Karpas-422 (cell line): ENCODE measurements around the gene PDK4. TPM values are rescaled to one million over a fixed set of nuclear protein-coding genes. Genes with fewer than 3 reads are reported as not detected.

Experiments
- DNase-seq: peaks from one replicate; pipeline ENCODE4 v3.0.0-alpha.2; 2015
- H2AFZ ChIP-seq: fragments of 200-600 bp; sonication (generic); 2 replicates; pipeline ENCODE4 v1.6.1; 2014; ENCODE audit warnings: antibody characterized with exemption, low read length, mixed read lengths
- H3K27ac ChIP-seq: fragments of 200-600 bp; sonication (generic); 2 replicates; pipeline ENCODE4 v1.5.1; 2014; ENCODE audit warnings: mild to moderate bottlenecking, low read length, moderate library complexity
- H3K27me3 ChIP-seq: fragments of 200-600 bp; sonication (generic); 2 replicates; pipeline ENCODE4 v1.6.1; 2014; ENCODE audit warnings: low read length, mixed read lengths
- H3K36me3 ChIP-seq: fragments of 200-600 bp; sonication (generic); 2 replicates; pipeline ENCODE4 v1.6.1; 2014; ENCODE audit warnings: low read length, mixed read lengths; ENCODE audit not compliant: insufficient read depth
- H3K4me1 ChIP-seq: fragments of 200-600 bp; sonication (generic); 2 replicates; pipeline ENCODE4 v1.6.1; 2014; ENCODE audit warnings: mild to moderate bottlenecking, low read length, mixed read lengths
- H3K4me2 ChIP-seq: fragments of 200-600 bp; sonication (generic); 2 replicates; pipeline ENCODE4 v1.6.1; 2014; ENCODE audit warnings: low read length, low read depth, mild to moderate bottlenecking; ENCODE audit not compliant: poor library complexity, severe bottlenecking
- H3K4me3 ChIP-seq: fragments of 200-600 bp; sonication (generic); 2 replicates; pipeline ENCODE4 v1.5.1; 2014; ENCODE audit warnings: mild to moderate bottlenecking, antibody characterized with exemption, low read length, mixed read lengths
- H3K79me2 ChIP-seq: fragments of 200-600 bp; sonication (generic); 2 replicates; pipeline ENCODE4 v1.6.1; 2014; ENCODE audit warnings: mild to moderate bottlenecking, low read length, mixed read lengths
- H3K9ac ChIP-seq: fragments of 200-600 bp; sonication (generic); 2 replicates; pipeline ENCODE4 v1.6.0; 2014; ENCODE audit warnings: low read length
- H3K9me2 ChIP-seq: fragments of 200-600 bp; sonication (generic), shearing (Covaris generic); replicated peaks from 2 replicates; pipeline ENCODE4 v1.6.0; 2014; ENCODE audit warnings: mild to moderate bottlenecking, low read length, moderate library complexity; ENCODE audit not compliant: insufficient read depth
- H3K9me3 ChIP-seq: fragments of 300-700, 200-600 bp; sonication (generic); 2 replicates; pipeline ENCODE4 v1.6.1; 2014; ENCODE audit warnings: low read length, mixed read lengths
- H4K20me1 ChIP-seq: fragments of 200-600 bp; sonication (generic); 2 replicates; pipeline ENCODE4 v1.6.1; 2014; ENCODE audit warnings: mild to moderate bottlenecking, antibody characterized with exemption, low read length, low read depth; ENCODE audit not compliant: insufficient read depth
- total RNA-seq: library from RNA; depleted of rRNA; stranded (reverse); fragments of >200 nt; shearing (Covaris generic); gene quantifications from 2 replicates; pipeline ENCODE4 v1.2.3, GENCODE V29; 2014; ENCODE audit warnings: low replicate concordance; rRNA removed

Gene PDK4
- total RNA-seq, 1 experiment from 2014 or later = not detected

DNA sequence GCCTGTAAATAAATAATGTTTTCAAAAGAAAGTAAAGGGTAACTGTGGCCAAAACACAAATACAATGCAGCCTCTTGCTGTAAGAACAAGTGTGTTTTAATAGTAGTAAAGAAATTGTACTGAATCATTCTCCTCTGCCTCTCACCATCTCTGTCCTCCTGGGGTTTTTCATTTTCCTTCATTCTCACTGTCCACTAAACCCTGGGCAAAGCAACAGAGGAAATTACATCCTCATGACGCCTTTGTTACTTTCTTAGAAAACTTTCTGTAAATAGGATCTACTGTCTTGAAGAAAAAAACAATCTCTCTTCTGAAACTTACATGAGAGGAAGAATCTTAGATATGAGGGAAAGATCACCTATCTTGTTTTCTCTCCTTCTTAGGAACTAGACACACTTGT is 56.0 kb downstream of the PDK4 start:
- no peak overlapping the region for H3K9ac ChIP-seq
- no peaks in the 10 kb centered on the region for H3K36me3 ChIP-seq
- no peak overlapping the region for H3K4me3 ChIP-seq
- H3K27me3 ChIP-seq = no peaks in the 10 kb centered on the region
- H2AFZ ChIP-seq = no peak overlapping the region
- H3K27ac ChIP-seq = no peak overlapping the region
- H3K9me2 ChIP-seq = no peaks in the 10 kb centered on the region
- H4K20me1 ChIP-seq = no peaks in the 10 kb centered on the region
- no peaks in the 10 kb centered on the region for H3K79me2 ChIP-seq
- no peak for DNase-seq
- H3K4me2 ChIP-seq = no peak overlapping the region
- H3K9me3 ChIP-seq = no peaks in the 10 kb centered on the region
- no peaks in the 10 kb centered on the region for H3K4me1 ChIP-seq

DNA sequence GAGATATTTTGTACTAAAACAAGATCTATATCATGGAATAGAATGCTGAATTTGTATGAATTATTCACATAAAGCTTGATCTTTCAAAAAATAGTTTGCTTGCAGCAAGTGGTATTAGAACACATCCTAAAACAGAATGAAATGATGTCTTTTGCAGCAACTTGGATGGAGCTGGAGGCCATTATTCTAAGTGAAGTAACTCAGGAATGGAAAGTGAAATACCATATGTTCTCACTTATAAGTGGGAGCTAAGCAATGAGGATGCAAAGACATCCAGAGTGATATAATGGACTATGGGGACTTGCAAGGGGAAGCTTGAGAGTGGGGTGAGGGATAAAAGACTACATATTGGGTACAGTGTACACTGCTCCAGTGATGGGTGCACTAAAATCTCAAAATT is 56.9 kb downstream of the PDK4 start:
- Histone ChIP-seq H3K27me3 (no peaks in the 10 kb centered on the region), H3K9me3 (no peaks in the 10 kb centered on the region), H3K9me2 (no peaks in the 10 kb centered on the region), H3K4me2 (no peak overlapping the region), H3K4me1 (no peaks in the 10 kb centered on the region), H4K20me1 (no peaks in the 10 kb centered on the region), H3K79me2 (no peaks in the 10 kb centered on the region), H3K4me3 (no peak overlapping the region), H2AFZ (no peak overlapping the region), H3K36me3 (no peaks in the 10 kb centered on the region), H3K9ac (no peak overlapping the region), H3K27ac (no peak overlapping the region)
- no peak for DNase-seq

DNA sequence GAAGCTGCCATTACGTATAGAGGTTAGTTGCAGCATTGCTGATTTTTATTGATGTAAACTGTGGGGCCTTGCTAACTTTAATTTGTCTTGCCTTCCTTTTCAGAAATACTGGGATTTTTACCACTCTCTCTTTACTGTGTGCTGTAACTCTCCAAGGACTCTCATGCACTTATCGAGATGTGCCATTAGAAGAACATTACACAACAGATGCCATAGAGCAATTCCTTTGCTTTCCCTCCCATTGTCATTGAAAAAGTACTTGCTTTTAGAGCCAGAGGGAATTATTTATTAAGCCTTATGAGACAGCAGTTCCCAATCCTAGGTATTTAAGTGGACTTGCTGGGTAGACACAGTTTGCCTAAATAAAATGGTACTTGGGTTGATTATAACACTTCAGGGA is 58.8 kb downstream of the PDK4 start:
- H3K27me3 ChIP-seq = no peaks in the 10 kb centered on the region
- H3K9me2 ChIP-seq = no peaks in the 10 kb centered on the region
- H3K9me3 ChIP-seq = no peaks in the 10 kb centered on the region
- no peaks in the 10 kb centered on the region for H3K36me3 ChIP-seq
- H3K79me2 ChIP-seq = no peaks in the 10 kb centered on the region
- H3K27ac ChIP-seq = no peak overlapping the region
- H4K20me1 ChIP-seq = no peaks in the 10 kb centered on the region
- no peaks in the 10 kb centered on the region for H3K4me1 ChIP-seq
- H2AFZ ChIP-seq = no peak overlapping the region
- no peak overlapping the region for H3K4me3 ChIP-seq
- DNase-seq = no peak
- H3K4me2 ChIP-seq = no peak overlapping the region
- no peak overlapping the region for H3K9ac ChIP-seq

DNA sequence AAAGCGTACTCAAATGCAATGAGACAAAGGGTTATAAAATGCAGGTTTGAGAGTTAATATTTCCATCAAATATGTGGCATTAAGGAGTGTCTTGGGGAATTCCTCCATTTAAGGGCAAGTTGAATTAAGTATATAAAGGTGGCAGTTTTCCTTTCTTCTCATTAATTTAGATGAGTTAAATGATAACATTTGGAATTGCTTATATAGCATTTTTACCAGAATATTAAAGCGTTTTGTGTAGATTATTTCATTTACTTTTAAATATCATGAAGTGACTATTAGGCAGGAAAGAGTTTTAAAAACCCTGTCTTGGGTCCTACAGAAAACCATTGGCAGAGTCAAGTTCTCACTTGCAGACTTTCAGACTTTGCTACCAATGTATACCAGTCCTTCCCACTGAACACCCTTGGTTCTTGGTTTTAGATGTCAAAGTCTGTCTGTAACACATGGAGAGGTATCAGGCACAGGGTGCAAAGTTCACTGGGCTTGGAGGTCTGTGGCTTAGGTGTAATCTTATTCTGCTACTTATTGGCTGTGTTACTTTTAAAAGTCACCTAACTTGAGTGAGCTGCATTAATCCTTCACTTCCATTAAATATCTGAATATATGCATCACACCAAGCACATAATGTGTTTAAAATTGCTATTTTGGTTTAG is 59.5 kb downstream of the PDK4 start:
- no peaks in the 10 kb centered on the region for H4K20me1 ChIP-seq
- H3K4me3 ChIP-seq = no peak overlapping the region
- H3K9ac ChIP-seq = no peak overlapping the region
- H2AFZ ChIP-seq = no peak overlapping the region
- H3K79me2 ChIP-seq = no peaks in the 10 kb centered on the region
- no peaks in the 10 kb centered on the region for H3K9me3 ChIP-seq
- H3K4me1 ChIP-seq = no peaks in the 10 kb centered on the region
- H3K36me3 ChIP-seq = no peaks in the 10 kb centered on the region
- no peaks in the 10 kb centered on the region for H3K9me2 ChIP-seq
- H3K27me3 ChIP-seq = no peaks in the 10 kb centered on the region
- no peak overlapping the region for H3K4me2 ChIP-seq
- H3K27ac ChIP-seq = no peak overlapping the region
- DNase-seq = no peak

DNA sequence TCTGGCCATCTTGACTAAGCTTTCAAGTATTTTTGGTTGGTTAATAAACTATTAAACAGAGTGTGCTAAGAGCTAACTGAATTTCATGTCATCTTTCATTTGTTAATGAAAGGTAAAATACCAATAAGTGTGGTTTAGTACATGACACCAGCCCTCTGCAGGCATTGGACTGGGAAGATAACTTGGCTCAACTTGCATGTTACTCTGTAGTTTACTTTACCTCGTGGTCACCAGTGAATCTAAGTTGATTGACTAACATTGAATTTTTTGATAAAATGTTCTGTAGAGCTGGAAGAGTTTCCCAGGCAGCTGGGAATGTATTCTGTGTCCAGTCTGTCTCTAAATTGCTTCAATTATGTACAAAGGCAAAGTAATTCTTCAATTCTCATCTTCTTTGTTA is 60.7 kb downstream of the PDK4 start:
- Histone ChIP-seq H3K9me2 (no peaks in the 10 kb centered on the region), H3K4me2 (no peak overlapping the region), H3K27me3 (no peaks in the 10 kb centered on the region), H3K27ac (no peak overlapping the region), H2AFZ (no peak overlapping the region), H3K9ac (no peak overlapping the region), H4K20me1 (no peaks in the 10 kb centered on the region), H3K36me3 (no peaks in the 10 kb centered on the region), H3K9me3 (no peaks in the 10 kb centered on the region), H3K79me2 (no peaks in the 10 kb centered on the region), H3K4me3 (no peak overlapping the region), H3K4me1 (no peaks in the 10 kb centered on the region)
- no peak for DNase-seq

DNA sequence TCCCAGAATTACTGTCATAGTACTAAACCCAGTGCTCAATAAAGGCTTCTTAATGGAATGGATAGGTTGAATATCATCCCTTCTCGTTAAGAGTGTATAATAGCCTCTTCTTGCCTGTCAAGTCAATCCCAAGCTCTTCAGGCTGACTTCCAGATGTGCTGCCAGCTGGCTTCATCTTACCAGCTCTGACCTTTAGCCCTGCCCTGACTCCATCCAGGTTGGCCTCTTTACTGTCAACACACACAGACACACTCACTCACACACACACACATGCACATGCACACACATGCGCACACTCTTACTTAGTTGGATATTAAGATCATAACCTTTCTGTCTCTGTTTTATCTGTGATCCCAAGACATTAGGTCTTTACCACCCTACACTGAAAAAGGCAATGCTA is 61.5 kb downstream of the PDK4 start:
- DNase-seq = no peak
- Histone ChIP-seq H3K9ac (no peak overlapping the region), H3K9me2 (no peaks in the 10 kb centered on the region), H3K27ac (no peak overlapping the region), H2AFZ (no peak overlapping the region), H3K4me3 (no peak overlapping the region), H4K20me1 (no peaks in the 10 kb centered on the region), H3K27me3 (no peaks in the 10 kb centered on the region), H3K4me2 (no peak overlapping the region), H3K36me3 (no peaks in the 10 kb centered on the region), H3K9me3 (no peaks in the 10 kb centered on the region), H3K4me1 (no peaks in the 10 kb centered on the region), H3K79me2 (no peaks in the 10 kb centered on the region)

Other genes with a start within 250 kb of the PDK4 start
- not detected in 2 replicates for gene PON3, start 200.1 kb downstream of the PDK4 start, total RNA-seq
- gene PON2, start 161.5 kb downstream of the PDK4 start, total RNA-seq = not detected in 2 replicates
- not detected in 2 replicates for gene ASB4, start 110.6 kb downstream of the PDK4 start, total RNA-seq
- gene DYNC1I1, start 176.0 kb upstream of the PDK4 start, total RNA-seq = 0.40 TPM in 1 of 2 replicates, not detected in the other